Activated CD4-positive, alpha-beta T cell treated with anti-CD3 and anti-CD28 coated beads, Interleukin-2, amount 50 U/mL, for 1 hour (primary cell): Measurements from ENCODE around the gene ADAMTS2.

Experiments
- DNase-seq: peaks from one replicate; pipeline ENCODE4 v3.0.0-alpha.2; 2020

Gene ADAMTS2

GRCh38 chr5:179263391-179264052, 81.7 kb downstream of the ADAMTS2 start:
- no peak for DNase-seq

GRCh38 chr5:179262126-179262920, 82.9 kb downstream of the ADAMTS2 start:
- DNase-seq, result no peak

- DNase-seq, result no peak
Measured at GRCh38 chr5:179261301-179262125, 83.7 kb downstream of the ADAMTS2 start.

GRCh38 chr5:179260324-179261070, 84.8 kb downstream of the ADAMTS2 start:
- no peak for DNase-seq

GRCh38 chr5:179259731-179260323, 85.4 kb downstream of the ADAMTS2 start:
- no peak for DNase-seq

GRCh38 chr5:179258922-179259730, 86.1 kb downstream of the ADAMTS2 start:
- no peak for DNase-seq

GRCh38 chr5:179258001-179258921, 87.0 kb downstream of the ADAMTS2 start:
- no peak for DNase-seq

GRCh38 chr5:179257176-179257682, 88.0 kb downstream of the ADAMTS2 start:
- DNase-seq, result no peak

- DNase-seq, result no peak
Measured at GRCh38 chr5:179256328-179257175, 88.7 kb downstream of the ADAMTS2 start.

- DNase-seq, result no peak
Measured at GRCh38 chr5:179255527-179256327, 89.5 kb downstream of the ADAMTS2 start.

- no peak for DNase-seq
Measured at GRCh38 chr5:179254638-179255271, 90.5 kb downstream of the ADAMTS2 start.

GRCh38 chr5:179253730-179254129, 91.5 kb downstream of the ADAMTS2 start:
- DNase-seq, result no peak

GRCh38 chr5:179251276-179251969, 93.8 kb downstream of the ADAMTS2 start:
- DNase-seq, result no peak

- no peak for DNase-seq
Measured at GRCh38 chr5:179250561-179251225, 94.6 kb downstream of the ADAMTS2 start.

- DNase-seq, result no peak
Measured at GRCh38 chr5:179246227-179246626, 99.0 kb downstream of the ADAMTS2 start.

GRCh38 chr5:179245031-179245430, 100.2 kb downstream of the ADAMTS2 start:
- no peak for DNase-seq
